ENCODE measurements around the gene THAP9.

Gene THAP9

DNA sequence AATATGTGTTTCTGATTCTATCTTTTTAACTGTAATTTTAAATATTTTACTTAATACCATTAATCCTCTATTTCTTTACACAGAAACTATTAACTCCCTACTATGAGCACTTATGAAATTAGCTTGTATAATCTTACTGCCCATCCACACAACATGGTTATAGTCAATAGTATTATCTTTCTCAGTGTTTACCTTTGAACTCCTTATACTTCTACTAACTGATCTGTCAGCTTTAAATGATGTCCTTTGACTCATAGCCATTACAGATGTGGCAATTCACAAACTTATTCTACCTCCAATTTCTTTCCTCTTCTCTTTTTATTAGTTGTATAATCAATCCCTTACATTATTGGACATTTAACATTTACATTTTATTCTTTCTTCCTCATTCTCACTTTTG is 15.1 kb upstream of the THAP9 start:
- H3K9me3 ChIP-seq (ENCODE audit: insufficient read depth, low read length): no peaks in the 10 kb centered on the region
- H2AFZ ChIP-seq (ENCODE audit: low read depth, low read length, severe bottlenecking): no peak overlapping the region
- H3K27ac ChIP-seq (ENCODE audit: low read depth, low read length): no peak overlapping the region
- H3K4me3 ChIP-seq (ENCODE audit: insufficient read depth, low read length, poor library complexity, severe bottlenecking): no peak overlapping the region
- H3K79me2 ChIP-seq (ENCODE audit: insufficient read depth, low read length): peaks cover 79% of the 10 kb centered on the region
- no peaks in the 10 kb centered on the region for H3K9me2 ChIP-seq (replicated peaks; ENCODE audit: insufficient read depth, low read length)
- TF ChIP-seq, protein P1, sequence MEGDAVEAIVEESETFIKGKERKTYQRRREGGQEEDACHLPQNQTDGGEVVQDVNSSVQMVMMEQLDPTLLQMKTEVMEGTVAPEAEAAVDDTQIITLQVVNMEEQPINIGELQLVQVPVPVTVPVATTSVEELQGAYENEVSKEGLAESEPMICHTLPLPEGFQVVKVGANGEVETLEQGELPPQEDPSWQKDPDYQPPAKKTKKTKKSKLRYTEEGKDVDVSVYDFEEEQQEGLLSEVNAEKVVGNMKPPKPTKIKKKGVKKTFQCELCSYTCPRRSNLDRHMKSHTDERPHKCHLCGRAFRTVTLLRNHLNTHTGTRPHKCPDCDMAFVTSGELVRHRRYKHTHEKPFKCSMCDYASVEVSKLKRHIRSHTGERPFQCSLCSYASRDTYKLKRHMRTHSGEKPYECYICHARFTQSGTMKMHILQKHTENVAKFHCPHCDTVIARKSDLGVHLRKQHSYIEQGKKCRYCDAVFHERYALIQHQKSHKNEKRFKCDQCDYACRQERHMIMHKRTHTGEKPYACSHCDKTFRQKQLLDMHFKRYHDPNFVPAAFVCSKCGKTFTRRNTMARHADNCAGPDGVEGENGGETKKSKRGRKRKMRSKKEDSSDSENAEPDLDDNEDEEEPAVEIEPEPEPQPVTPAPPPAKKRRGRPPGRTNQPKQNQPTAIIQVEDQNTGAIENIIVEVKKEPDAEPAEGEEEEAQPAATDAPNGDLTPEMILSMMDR (IDR thresholded peaks at IDR 0.05; ENCODE audit: insufficient read depth, low read length, poor library complexity, severe bottlenecking): no peak
- TF ChIP-seq EZH2phosphoT487 (conservative IDR thresholded peaks at IDR 0.05; ENCODE audit: low read length): no peak
- H3K36me3 ChIP-seq (ENCODE audit: low read length): no peaks in the 10 kb centered on the region
- no peaks in the 10 kb centered on the region for H3K27me3 ChIP-seq (ENCODE audit: low read length)
- no peak overlapping the region for H3K9ac ChIP-seq (ENCODE audit: low read length)
- H3F3A ChIP-seq (ENCODE audit: insufficient read depth): peaks cover 1% of the 10 kb centered on the region; the same call in 1 of the 2 replicates
- H3K4me2 ChIP-seq (ENCODE audit: low read depth, low read length, poor library complexity, severe bottlenecking): no peak overlapping the region
- no peaks in the 10 kb centered on the region for H4K20me1 ChIP-seq (ENCODE audit: low read depth, low read length)

DNA sequence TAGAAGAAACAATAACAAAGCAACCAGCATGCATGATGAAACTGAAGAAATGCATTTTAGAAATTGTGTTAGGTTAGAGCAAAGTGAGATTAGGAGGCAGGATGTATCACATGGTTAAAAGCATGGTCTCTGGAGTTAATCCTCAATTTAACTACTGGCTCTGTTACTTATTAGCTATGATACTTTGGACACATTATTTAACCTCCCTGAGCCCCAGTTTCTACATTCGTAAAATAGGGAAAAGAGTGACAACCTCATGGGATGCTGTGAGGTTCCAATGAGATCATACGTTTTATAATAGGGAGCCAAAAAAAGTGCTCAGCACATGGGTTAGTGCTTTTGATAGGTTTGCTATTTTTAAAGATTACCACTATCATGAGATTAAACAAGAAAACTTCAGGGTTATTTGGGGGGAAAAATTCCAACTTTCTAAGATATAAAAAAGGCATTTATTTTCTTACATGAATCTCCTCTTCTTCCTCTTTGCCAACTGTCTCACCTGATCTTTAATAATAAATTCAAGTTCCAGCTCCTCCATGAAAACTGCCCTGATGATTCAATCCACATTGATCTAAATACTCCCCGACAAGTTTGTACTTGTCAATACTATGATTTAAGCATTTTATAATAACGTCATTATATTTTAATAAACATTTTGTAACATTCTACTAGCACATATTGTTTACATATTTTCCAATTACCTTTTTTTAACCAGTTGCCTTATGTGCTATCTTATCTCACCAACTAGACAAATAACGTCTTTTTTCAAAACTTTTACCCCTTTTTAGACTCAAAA is 14.2 kb upstream of the THAP9 start:
- no peaks in the 10 kb centered on the region for H3K36me3 ChIP-seq (ENCODE audit: low read length)
- H3K79me2 ChIP-seq (ENCODE audit: insufficient read depth, low read length): peaks cover 82% of the 10 kb centered on the region
- H3K9ac ChIP-seq (ENCODE audit: low read length): no peak overlapping the region
- no peaks in the 10 kb centered on the region for H4K20me1 ChIP-seq (ENCODE audit: low read depth, low read length)
- no peak overlapping the region for H3K4me3 ChIP-seq (ENCODE audit: insufficient read depth, low read length, poor library complexity, severe bottlenecking)
- H3K27me3 ChIP-seq (ENCODE audit: low read length): no peaks in the 10 kb centered on the region
- no peak overlapping the region for H3K27ac ChIP-seq (ENCODE audit: low read depth, low read length)
- H2AFZ ChIP-seq (ENCODE audit: low read depth, low read length, severe bottlenecking): no peak overlapping the region
- H3K9me2 ChIP-seq (replicated peaks; ENCODE audit: insufficient read depth, low read length): no peaks in the 10 kb centered on the region
- no peaks in the 10 kb centered on the region for H3K9me3 ChIP-seq (ENCODE audit: insufficient read depth, low read length)
- H3K4me2 ChIP-seq (ENCODE audit: low read depth, low read length, poor library complexity, severe bottlenecking): peak overlapping the region; percentile 13
- TF ChIP-seq, protein P1 (IDR thresholded peaks at IDR 0.05; ENCODE audit: insufficient read depth, low read length, poor library complexity, severe bottlenecking): no peak
- TF ChIP-seq EZH2phosphoT487 (conservative IDR thresholded peaks at IDR 0.05; ENCODE audit: low read length): no peak
- H3F3A ChIP-seq (ENCODE audit: insufficient read depth): peaks cover 7% of the 10 kb centered on the region; the same call in 1 of the 2 replicates

DNA sequence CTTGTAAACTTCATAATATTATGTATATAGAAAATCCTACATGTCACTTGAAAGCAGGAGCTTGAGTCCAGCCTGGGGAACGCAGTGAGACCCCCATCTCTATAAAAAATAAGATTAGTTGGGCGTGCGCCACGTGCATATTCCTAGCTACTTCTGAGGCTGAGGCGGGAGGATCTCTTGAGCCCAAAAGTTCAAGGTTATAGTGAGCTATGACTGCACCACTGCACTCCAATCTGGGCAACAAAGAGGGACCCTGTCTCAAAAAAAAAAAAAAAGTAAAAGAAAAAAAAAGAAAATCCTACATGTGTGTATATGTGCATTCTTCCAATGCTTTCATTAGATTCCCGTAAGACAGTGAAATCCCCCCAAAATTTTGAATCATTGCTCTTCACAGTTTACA is 11.2 kb upstream of the THAP9 start:
- Histone ChIP-seq H3K79me2 (ENCODE audit: insufficient read depth, low read length) (peaks cover 58% of the 10 kb centered on the region), H3K9me3 (ENCODE audit: insufficient read depth, low read length) (no peaks in the 10 kb centered on the region), H4K20me1 (ENCODE audit: low read depth, low read length) (no peaks in the 10 kb centered on the region), H3K36me3 (ENCODE audit: low read length) (0 out of 2 replicates have a peak, but pooled peaks cover under 1% of the 10 kb centered on the region), H3K9ac (ENCODE audit: low read length) (peak overlapping the region; percentile 88; the same call in 1 of the 2 replicates), H3K4me2 (ENCODE audit: low read depth, low read length, poor library complexity, severe bottlenecking) (peak overlapping the region; percentile 82), H2AFZ (ENCODE audit: low read depth, low read length, severe bottlenecking) (no peak overlapping the region), H3K27me3 (ENCODE audit: low read length) (no peaks in the 10 kb centered on the region), H3K27ac (ENCODE audit: low read depth, low read length) (no peak overlapping the region), H3K4me3 (ENCODE audit: insufficient read depth, low read length, poor library complexity, severe bottlenecking) (peak overlapping the region; percentile 75), H3K9me2 (replicated peaks; ENCODE audit: insufficient read depth, low read length) (no peaks in the 10 kb centered on the region), H3F3A (ENCODE audit: insufficient read depth) (peaks cover 27% of the 10 kb centered on the region; the same call in 1 of the 2 replicates)
- TF ChIP-seq EZH2phosphoT487 (conservative IDR thresholded peaks at IDR 0.05; ENCODE audit: low read length): no peak
- TF ChIP-seq, protein P1 (IDR thresholded peaks at IDR 0.05; ENCODE audit: insufficient read depth, low read length, poor library complexity, severe bottlenecking): no peak

Data from SU-DHL-6 (cell line).